Fibroblast of lung (primary cell): ENCODE measurements around the gene ITGB4. TPM values are rescaled to one million over a fixed set of nuclear protein-coding genes. Genes with fewer than 3 reads are reported as not detected.

Experiments
- DNase-seq, 2 donors: peaks; one replicate each; pipeline versions ENCODE4 v3.0.0 to v3.0.0-alpha.2; 2010; ENCODE audit warnings: low read depth in 2 of 2
- H2AFZ ChIP-seq: 2 replicates; pipeline ENCODE4 v1.5.1; 2012; ENCODE audit warnings: low read length, control low read depth, inconsistent platforms
- H3K27ac ChIP-seq: 2 replicates; pipeline ENCODE4 v1.5.1; 2011; ENCODE audit warnings: low read length, control low read depth; ENCODE audit not compliant: insufficient read depth
- H3K27me3 ChIP-seq: 2 replicates; pipeline ENCODE4 v1.5.1; 2011; ENCODE audit warnings: mild to moderate bottlenecking, low read length; ENCODE audit not compliant: control insufficient read depth, insufficient read depth
- H3K36me3 ChIP-seq: 2 replicates; pipeline ENCODE4 v1.5.1; 2011; ENCODE audit warnings: low read length; ENCODE audit not compliant: control insufficient read depth, insufficient read depth
- H3K4me1 ChIP-seq: 2 replicates; pipeline ENCODE4 v1.5.1; 2011; ENCODE audit warnings: low read length; ENCODE audit not compliant: control insufficient read depth, insufficient read depth; ENCODE audit errors: extremely low read depth
- H3K4me2 ChIP-seq: 2 replicates; pipeline ENCODE4 v1.5.1; 2011; ENCODE audit warnings: low read length, control low read depth; ENCODE audit not compliant: insufficient read depth; ENCODE audit errors: extremely low read depth
- H3K4me3 ChIP-seq, 4 experiments: fragments of 200-600 bp in 1 of 4; sonication (generic) in 1 of 4; replicated peaks in 1 of 4; 2 replicates each; pipeline ENCODE4 v1.5.1; 2011 to 2016; ENCODE audit warnings: low read length in 4 of 4, low read depth in 3 of 4, mild to moderate bottlenecking in 3 of 4, control low read depth in 2 of 4, inconsistent platforms in 1 of 4, mixed read lengths in 1 of 4; ENCODE audit not compliant: insufficient read depth in 1 of 4; ENCODE audit errors: control extremely low read depth in 1 of 4
- H3K79me2 ChIP-seq: 2 replicates; pipeline ENCODE4 v1.5.1; 2012; ENCODE audit warnings: mild to moderate bottlenecking, low read length, inconsistent platforms; ENCODE audit not compliant: control insufficient read depth, insufficient read depth
- H3K9ac ChIP-seq: 2 replicates; pipeline ENCODE4 v1.5.1; 2011; ENCODE audit warnings: mild to moderate bottlenecking, low read length, control low read depth; ENCODE audit not compliant: insufficient read depth
- H3K9me3 ChIP-seq: 2 replicates; pipeline ENCODE4 v1.5.1; 2012; ENCODE audit warnings: low read depth, low read length; ENCODE audit not compliant: control insufficient read depth, insufficient read depth
- H4K20me1 ChIP-seq: 2 replicates; pipeline ENCODE4 v1.5.1; 2011; ENCODE audit warnings: low read length; ENCODE audit not compliant: control insufficient read depth, insufficient read depth; ENCODE audit errors: extremely low read depth
- EZH2 ChIP-seq: IDR thresholded peaks from 2 replicates; pipeline ENCODE4 v1.5.1; 2012; ENCODE audit warnings: low read length, control low read depth, mild to moderate bottlenecking; ENCODE audit errors: missing control alignments
- polyA plus RNA-seq, 2 donors: library from polyadenylated mRNA; depleted of rRNA in 1 of 2; stranded (reverse) in 1 of 2; unstranded in 1 of 2; fragments of >200 nt; gene quantifications; 2 replicates each; pipeline ENCODE4 v1.2.1, GENCODE V29; 2011 to 2012; ENCODE audit warnings: missing spikeins in 1 of 2
- total RNA-seq: library from RNA; depleted of rRNA; stranded (reverse); fragments of >200 nt; gene quantifications from 2 replicates; pipeline ENCODE4 v1.2.1, GENCODE V29; 2014
- TF ChIP-seq, protein P1 (sequence below), 2 donors: IDR thresholded peaks in 1 of 2; conservative IDR thresholded peaks in 1 of 2; 1 replicate in 1 of 2; 2 replicates in 1 of 2; pipeline ENCODE4 v1.5.1; 2011 to 2012; ENCODE audit warnings: low read length in 2 of 2, control low read depth in 1 of 2, inconsistent platforms in 1 of 2, low read depth in 1 of 2, mild to moderate bottlenecking in 1 of 2

Gene ITGB4
- total and polyA plus RNA-seq, 2 donors (not counting 1 experiment from before 2014, with no cell fraction given), result 0.17 TPM

DNA sequence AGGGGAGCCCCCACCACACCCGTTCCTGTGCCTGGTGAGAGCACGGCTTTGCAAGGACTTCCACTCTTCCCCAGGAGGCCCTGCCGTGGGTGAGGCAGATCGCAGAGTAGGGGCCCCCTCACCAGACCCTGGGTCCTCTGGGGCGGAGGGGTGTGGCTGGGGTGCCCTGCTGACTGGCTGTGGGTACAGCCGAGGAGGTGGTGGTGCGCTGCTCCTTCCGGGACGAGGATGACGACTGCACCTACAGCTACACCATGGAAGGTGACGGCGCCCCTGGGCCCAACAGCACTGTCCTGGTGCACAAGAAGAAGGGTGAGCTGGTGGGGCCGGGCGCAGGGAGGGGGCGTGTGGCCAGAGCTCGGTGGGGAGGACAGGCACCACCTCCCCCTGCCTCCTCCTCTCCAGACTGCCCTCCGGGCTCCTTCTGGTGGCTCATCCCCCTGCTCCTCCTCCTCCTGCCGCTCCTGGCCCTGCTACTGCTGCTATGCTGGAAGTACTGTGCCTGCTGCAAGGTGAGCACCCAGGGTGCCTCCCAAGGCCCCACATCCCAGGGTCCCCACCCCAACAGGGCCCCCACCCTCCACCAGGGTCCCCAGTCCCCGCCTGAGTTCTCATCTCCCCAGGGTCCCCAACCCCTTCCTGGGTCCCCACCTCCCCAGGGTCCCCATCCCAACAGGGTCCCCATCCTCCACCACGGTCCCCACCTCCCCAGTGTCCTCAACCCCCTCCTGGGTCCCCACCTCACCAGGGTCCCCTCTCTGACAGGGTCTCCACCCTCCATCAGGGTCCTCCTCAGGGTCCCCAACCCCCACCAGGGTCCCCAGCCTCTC is 16.1 kb downstream of the ITGB4 start:
- H3K27me3 ChIP-seq, result no peaks in the 10 kb centered on the region
- H3K4me2 ChIP-seq, result no peak overlapping the region
- no peaks in the 10 kb centered on the region for H3K9me3 ChIP-seq
- no peaks in the 10 kb centered on the region for H3K79me2 ChIP-seq
- TF ChIP-seq, protein P1, sequence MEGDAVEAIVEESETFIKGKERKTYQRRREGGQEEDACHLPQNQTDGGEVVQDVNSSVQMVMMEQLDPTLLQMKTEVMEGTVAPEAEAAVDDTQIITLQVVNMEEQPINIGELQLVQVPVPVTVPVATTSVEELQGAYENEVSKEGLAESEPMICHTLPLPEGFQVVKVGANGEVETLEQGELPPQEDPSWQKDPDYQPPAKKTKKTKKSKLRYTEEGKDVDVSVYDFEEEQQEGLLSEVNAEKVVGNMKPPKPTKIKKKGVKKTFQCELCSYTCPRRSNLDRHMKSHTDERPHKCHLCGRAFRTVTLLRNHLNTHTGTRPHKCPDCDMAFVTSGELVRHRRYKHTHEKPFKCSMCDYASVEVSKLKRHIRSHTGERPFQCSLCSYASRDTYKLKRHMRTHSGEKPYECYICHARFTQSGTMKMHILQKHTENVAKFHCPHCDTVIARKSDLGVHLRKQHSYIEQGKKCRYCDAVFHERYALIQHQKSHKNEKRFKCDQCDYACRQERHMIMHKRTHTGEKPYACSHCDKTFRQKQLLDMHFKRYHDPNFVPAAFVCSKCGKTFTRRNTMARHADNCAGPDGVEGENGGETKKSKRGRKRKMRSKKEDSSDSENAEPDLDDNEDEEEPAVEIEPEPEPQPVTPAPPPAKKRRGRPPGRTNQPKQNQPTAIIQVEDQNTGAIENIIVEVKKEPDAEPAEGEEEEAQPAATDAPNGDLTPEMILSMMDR (conservative IDR thresholded peaks at IDR 0.05 in 1 of 2, IDR thresholded peaks at IDR 0.05 in 1 of 2; ENCODE audit: low read depth in 1 of 2, low read length in 2 of 2), result no peak
- no peak for TF ChIP-seq EZH2
- no peak overlapping the region for H3K4me3 ChIP-seq
- H3K9ac ChIP-seq, result no peak overlapping the region
- no peaks in the 10 kb centered on the region for H3K4me1 ChIP-seq
- DNase-seq, result no peak
- no peak overlapping the region for H3K27ac ChIP-seq
- no peaks in the 10 kb centered on the region for H4K20me1 ChIP-seq
- no peaks in the 10 kb centered on the region for H3K36me3 ChIP-seq
- H2AFZ ChIP-seq, result no peak overlapping the region

DNA sequence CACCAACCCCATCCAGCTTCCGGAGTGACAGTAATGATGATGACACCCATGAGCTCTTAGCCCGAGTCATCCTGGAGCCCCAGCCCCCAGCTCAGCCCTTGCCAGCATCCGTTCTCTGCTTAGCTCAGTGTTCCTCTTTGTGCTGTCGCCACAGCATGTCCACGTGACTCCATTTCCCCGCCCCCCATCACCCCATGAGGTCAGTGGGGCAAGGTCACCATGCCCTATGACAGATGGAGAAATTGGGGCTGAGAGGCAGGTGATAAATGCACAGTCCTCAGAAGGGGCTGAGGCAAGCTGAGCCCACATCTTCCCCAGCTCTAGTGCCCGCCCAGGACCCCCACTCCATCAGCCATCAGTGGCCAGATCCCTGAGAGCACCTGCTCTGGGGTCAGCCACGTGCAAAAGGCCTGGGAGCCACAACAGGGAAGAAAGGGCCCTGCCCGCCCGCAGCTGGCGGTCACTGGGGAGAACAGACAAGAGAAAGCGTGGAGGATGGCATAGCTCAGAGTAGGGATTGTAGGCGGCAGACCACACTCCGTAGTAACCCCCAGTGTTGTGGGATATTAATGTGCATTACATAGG is 17.1 kb downstream of the ITGB4 start:
- H3K27ac ChIP-seq, result no peak overlapping the region
- H3K79me2 ChIP-seq, result no peaks in the 10 kb centered on the region
- no peak overlapping the region for H3K4me3 ChIP-seq
- no peaks in the 10 kb centered on the region for H4K20me1 ChIP-seq
- H3K27me3 ChIP-seq, result no peaks in the 10 kb centered on the region
- H3K36me3 ChIP-seq, result no peaks in the 10 kb centered on the region
- H2AFZ ChIP-seq, result no peak overlapping the region
- DNase-seq, result no peak
- no peak overlapping the region for H3K9ac ChIP-seq
- H3K4me2 ChIP-seq, result no peak overlapping the region
- H3K9me3 ChIP-seq, result no peaks in the 10 kb centered on the region
- TF ChIP-seq EZH2, result no peak
- TF ChIP-seq, protein P1 (conservative IDR thresholded peaks at IDR 0.05 in 1 of 2, IDR thresholded peaks at IDR 0.05 in 1 of 2; ENCODE audit: low read depth in 1 of 2, low read length in 2 of 2), result no peak
- H3K4me1 ChIP-seq, result no peaks in the 10 kb centered on the region

DNA sequence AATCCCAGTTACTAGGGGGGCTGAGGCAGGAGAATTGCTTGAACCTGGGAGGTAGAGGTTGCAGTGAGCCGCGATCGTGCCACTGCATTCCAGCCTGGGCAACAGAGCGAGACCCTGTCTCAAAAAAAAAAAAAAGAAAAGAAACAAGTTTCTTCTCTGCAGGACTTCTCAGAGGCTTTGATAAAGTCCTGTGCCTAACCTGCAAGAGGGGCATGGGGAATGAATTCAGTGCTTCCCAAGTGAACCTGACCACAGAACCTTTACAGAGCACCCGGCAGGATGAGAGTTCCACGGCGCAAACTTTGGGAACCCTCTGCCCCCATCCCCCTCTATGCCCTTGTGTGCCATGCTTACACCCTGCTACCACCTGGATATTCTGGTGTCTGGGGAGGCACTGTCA is 17.9 kb downstream of the ITGB4 start:
- no peak overlapping the region for H2AFZ ChIP-seq

More for the DNA sequence above, 17.9 kb downstream of the ITGB4 start:
- H3K27me3 ChIP-seq, result no peaks in the 10 kb centered on the region
- H4K20me1 ChIP-seq, result no peaks in the 10 kb centered on the region
- H3K36me3 ChIP-seq, result no peaks in the 10 kb centered on the region
- no peak overlapping the region for H3K9ac ChIP-seq
- no peak for TF ChIP-seq EZH2
- TF ChIP-seq, protein P1 (conservative IDR thresholded peaks at IDR 0.05 in 1 of 2, IDR thresholded peaks at IDR 0.05 in 1 of 2; ENCODE audit: low read depth in 1 of 2, low read length in 2 of 2), result no peak
- H3K79me2 ChIP-seq, result no peaks in the 10 kb centered on the region
- no peaks in the 10 kb centered on the region for H3K9me3 ChIP-seq
- no peak overlapping the region for H3K4me2 ChIP-seq
- H3K4me1 ChIP-seq, result no peaks in the 10 kb centered on the region
- H3K27ac ChIP-seq, result no peak overlapping the region
- no peak overlapping the region for H3K4me3 ChIP-seq
- DNase-seq, result no peak
